Testis (tissue), 2 donors: ENCODE measurements around the gene MAPK10.

ENCODE experiments used
- POLR2A ChIP-seq: fragments of 450-650 bp; IDR thresholded peaks from one replicate; pipeline ENCODE4 v1.6.1; 2017; ENCODE audit warnings: antibody characterized with exemption, mild to moderate bottlenecking, moderate library complexity
- TF ChIP-seq, protein P1 (sequence below), 3 experiments: fragments of 450-650 bp in 2 of 3; fragments of 200-600 bp in 1 of 3; sonication (generic) in 1 of 3; IDR thresholded peaks; one replicate each; pipeline ENCODE4 v1.5.1; 2016 to 2019; ENCODE audit warnings: antibody characterized with exemption in 3 of 3, mild to moderate bottlenecking in 2 of 3, moderate library complexity in 1 of 3

DNA sequence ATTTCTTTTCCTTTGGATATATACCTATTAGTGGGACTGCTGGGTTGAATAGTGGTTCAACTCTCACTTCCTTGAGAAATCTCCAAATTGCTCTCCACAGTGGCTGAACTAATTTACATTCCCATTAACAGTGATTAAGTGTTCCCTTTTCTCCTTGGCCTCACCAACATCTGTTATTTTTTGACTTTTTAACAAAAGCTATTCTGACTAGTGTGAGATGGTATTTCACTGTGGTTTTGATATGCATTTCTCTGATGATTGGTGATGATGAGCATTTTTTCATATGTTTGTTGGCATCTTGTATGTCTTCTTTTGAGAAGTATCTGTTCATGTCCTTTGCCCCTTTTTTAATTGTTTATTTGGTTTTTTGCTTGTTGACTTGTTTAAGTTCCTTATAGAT is 413.0 kb downstream of the MAPK10 start:
- TF ChIP-seq, protein P1, sequence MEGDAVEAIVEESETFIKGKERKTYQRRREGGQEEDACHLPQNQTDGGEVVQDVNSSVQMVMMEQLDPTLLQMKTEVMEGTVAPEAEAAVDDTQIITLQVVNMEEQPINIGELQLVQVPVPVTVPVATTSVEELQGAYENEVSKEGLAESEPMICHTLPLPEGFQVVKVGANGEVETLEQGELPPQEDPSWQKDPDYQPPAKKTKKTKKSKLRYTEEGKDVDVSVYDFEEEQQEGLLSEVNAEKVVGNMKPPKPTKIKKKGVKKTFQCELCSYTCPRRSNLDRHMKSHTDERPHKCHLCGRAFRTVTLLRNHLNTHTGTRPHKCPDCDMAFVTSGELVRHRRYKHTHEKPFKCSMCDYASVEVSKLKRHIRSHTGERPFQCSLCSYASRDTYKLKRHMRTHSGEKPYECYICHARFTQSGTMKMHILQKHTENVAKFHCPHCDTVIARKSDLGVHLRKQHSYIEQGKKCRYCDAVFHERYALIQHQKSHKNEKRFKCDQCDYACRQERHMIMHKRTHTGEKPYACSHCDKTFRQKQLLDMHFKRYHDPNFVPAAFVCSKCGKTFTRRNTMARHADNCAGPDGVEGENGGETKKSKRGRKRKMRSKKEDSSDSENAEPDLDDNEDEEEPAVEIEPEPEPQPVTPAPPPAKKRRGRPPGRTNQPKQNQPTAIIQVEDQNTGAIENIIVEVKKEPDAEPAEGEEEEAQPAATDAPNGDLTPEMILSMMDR (IDR thresholded peaks at IDR 0.05) = no peak
- no peak for TF ChIP-seq POLR2A
